GM19468 (cell line): Measurements from ENCODE around the gene GSG1L.

ENCODE experiments used
- ATAC-seq: cut with Tn5 transposase; IDR thresholded peaks from one replicate; pipeline ENCODE4 v1.9.1; 2021; ENCODE audit warnings: mild to moderate bottlenecking, moderate library complexity, moderate number of reproducible peaks; ENCODE audit not compliant: unreplicated experiment; ENCODE audit errors: extremely low read depth

The GSG1L gene

GRCh38 chr16:27867122-27868110 lies 196.1 kb downstream of the GSG1L start:
- no peak for ATAC-seq

DNA sequence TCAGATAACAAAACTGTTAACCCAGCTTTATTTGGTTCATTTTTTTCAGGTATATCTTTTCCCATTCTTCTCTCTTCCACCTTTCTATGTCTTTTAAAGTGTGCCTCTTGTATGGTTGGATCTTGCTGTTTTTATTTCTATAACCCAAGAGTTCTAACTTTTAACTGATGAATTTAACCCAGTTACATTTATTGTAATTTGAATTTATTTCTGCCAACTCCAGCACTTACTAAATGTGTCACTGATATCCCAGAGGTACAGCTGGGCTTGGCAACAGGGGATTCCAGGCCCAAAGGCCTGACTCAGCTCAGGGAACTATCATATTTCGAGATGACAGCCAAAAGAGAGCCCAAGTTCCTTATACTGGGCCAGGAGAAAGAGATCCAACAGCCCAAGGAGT lies 200.1 kb downstream of the GSG1L start:
- no peak for ATAC-seq

- no peak for ATAC-seq
Observed at GRCh38 chr16:27862953-27863352, 200.6 kb downstream of the GSG1L start.

- no peak for ATAC-seq
Observed at GRCh38 chr16:27860091-27860490, 203.4 kb downstream of the GSG1L start.

- ATAC-seq, result no peak
Observed at GRCh38 chr16:27859020-27859419, 204.5 kb downstream of the GSG1L start.

- ATAC-seq, result no peak
Observed at GRCh38 chr16:27853651-27854050, 209.9 kb downstream of the GSG1L start.

DNA sequence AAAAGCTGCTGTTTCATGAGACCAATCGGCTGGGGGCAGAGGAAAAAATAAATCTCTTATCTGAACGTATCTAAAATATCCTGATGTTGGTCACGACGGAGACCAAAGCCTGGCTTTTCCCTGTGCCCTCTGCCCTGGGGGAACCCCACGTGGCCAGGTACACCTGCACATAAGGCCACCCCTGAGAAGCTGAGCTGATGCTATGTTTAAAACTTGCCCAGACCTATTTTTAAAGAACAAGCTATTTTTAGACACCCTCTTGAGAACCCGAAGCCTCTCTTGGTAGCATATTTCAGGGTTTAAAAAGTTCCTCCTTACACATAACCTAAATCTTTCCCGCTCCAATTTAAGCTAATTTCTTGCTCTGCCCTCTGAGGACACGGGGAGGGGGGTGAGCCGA lies 210.4 kb downstream of the GSG1L start:
- ATAC-seq, result no peak

DNA sequence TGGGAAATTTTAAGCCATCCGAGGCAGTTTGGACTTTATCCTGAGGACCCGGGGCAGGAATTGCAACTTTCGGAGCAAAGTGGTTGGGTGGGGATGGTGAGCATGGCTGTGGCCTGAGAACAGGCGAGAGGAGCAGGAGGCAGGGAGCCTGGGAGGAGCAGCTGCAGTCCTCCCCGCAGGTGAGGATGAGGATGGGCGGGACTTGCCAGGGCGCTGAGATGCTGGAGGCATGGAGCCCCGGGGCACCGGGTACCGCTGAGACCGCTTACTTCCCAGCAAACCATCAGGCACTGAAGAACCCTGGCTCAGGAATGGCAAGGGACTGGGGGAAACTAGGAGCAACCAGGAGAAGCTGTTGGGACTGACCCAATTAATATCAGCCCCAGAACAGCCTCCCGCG lies 210.8 kb downstream of the GSG1L start:
- ATAC-seq, result no peak

DNA sequence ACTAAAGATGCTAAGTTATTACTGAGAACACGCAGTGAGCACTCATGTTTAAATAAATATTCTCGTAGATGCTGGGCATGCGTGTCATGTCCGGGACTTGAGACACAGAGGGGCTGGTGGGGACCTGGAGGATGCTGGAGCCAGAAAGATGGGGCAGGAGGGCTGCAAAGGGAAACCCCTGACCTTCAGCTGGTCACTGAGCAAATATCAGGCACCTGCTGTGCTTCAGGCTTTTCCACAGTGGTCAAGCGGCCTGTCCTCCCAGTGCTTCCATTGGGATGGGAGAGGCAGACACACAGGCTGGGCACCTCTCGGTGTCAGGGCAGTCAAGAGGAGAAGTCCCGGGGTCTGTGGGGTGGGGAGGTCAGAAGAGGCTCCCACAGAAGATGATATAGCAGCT lies 211.4 kb downstream of the GSG1L start:
- no peak for ATAC-seq

- no peak for ATAC-seq
Observed at GRCh38 chr16:27851586-27851985, 211.9 kb downstream of the GSG1L start.

- no peak for ATAC-seq
Observed at GRCh38 chr16:27849621-27850020, 213.9 kb downstream of the GSG1L start.

DNA sequence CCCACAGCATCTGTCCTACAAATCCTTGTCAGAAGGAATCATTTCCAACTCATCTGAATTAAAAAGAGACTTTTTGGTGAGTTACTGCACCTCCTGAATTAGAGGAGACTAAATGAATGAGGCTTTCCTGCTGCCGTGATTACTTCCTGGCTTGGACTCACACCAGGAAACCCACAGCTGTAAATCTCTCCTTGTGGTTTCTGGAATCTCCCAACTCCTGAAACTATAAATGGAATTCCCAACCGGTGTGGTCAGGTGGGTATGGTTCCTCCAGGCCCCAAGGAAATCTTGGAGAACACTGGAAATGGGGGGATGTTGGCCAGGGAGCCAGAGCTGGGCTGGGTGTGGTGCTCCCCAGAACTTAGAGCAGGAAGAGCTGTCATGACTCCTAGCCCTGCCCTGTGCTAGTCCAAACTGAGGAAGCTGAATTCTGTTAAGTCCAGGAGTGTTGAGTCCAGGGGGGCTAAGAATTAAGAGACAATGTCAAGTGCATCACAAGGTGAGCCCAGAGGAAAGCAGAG lies 216.4 kb downstream of the GSG1L start:
- no peak for ATAC-seq

DNA sequence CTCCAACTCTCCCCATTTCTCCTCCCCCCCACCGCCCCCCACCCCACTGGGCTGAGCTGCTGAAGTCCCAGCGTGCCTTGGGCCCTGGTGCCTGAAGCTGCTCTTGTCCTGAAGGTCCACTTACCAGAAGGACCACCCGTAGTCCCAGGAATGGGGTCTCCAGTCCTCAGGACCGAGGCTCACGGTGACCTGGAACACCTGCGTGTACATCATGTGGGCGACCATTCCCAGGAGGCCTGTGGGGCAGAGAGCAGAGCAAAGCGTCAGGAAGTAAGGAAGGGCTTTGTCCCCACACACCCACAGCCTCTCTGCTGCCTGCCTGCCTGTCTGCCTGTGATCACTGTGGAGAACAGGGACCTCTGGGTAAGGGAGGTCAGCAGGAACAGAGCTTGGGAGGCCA lies 218.7 kb downstream of the GSG1L start:
- ATAC-seq, result no peak

- ATAC-seq, result no peak
Observed at GRCh38 chr16:27843800-27844199, 219.7 kb downstream of the GSG1L start.

DNA sequence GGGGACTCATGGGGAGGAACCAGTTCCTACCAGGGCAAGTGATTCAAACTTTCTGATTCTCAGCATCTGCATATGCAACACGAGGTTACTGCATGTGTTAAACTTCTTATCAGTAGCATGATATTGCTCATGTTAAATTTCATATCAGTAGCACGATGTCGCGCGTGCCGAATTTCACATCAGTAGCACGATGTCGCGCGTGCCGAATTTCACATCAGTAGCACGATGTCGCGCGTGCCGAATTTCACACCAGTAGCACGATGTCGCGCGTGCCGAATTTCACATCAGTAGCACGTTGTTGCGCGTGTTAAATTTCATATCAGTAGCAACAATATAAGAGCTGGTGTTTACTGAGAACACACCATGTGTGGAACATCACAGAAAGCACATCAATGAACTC lies 221.6 kb downstream of the GSG1L start:
- no peak for ATAC-seq

GRCh38 chr16:27841061-27841801 lies 222.3 kb downstream of the GSG1L start:
- ATAC-seq, result no peak

- no peak for ATAC-seq
Observed at GRCh38 chr16:27840311-27841060, 223.0 kb downstream of the GSG1L start.

DNA sequence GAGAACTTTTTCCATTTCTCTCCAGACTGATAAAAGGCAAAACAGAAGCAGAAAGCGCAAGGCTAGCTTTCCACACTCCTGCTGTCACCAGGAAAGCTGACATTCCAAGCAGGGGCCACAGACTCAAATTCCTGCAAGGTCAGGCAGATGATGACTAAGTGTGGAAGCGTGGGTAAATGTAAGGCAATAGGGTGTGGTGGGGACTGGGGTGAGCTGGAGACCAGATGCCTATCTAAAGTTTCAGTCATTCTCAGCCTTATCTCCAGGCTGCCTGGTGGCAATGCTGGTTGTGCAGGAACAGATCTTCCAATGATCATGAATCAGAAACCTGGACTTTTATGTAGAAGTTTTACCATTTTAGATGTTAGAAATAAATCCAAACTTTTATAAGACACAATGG lies 224.1 kb downstream of the GSG1L start:
- ATAC-seq, result no peak

DNA sequence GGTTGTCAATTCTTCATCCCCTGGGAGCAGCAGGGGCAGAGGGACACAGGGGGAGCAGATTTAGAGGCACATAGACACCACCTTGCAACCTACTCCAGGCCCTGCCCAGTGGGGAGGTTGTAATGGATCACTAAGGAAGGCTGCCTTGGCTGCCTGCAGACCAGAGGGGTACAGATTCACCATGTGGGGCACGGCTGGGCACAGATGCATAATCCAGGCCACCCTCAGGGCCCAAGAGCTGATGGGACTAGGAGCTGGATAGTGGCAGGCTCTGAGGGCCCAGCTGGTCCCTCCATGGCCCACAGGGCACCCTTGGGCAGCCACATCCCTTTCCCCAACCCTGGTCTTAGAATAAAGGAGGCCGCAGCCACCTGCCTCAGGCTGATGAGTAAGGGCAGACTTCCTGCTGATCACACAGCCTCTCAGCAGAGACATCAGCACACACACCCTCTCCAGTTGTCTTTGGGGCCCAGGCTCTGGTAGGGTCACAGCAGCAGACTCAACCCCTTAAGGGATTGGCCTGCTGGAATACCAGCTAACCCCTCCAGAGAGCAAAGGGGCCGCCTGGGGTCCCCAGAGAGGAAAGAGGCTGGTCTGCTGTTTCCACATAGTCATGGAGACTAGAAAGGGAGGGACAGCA lies 224.9 kb downstream of the GSG1L start:
- ATAC-seq, result no peak

DNA sequence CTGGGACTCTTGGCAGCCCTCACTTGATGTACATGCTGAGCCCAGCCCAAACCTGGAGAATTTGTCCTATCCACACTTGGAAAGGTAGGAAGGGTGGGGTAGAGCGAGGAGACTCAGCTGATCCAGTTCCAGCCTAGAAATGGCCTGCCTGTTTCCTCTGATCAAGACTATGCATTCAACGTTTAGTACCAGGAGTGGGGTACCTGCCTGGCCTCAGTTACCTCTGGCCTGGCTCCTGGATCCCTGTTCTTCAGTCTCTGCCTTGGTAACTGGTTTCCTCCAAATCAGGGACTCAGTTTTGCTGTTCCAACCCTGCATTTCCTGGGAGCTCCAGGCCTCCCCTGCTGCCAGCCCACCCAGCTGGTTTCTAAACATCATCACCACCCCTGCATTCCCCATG lies 233.5 kb downstream of the GSG1L start:
- ATAC-seq, result no peak
